Fibroblast of skin of right biceps (primary cell): ENCODE measurements around the gene PIGA.

Experiments
- DNase-seq: peaks from one replicate; pipeline ENCODE4 v3.0.0-alpha.2; 2013

The PIGA gene

GRCh38 chrX:15335135-15336022, at the start of gene PIGA:
Gene PIGA (minus strand): TSS chrX:15335523. CDS start chrX:15331930, 3,593 bp downstream.
- peak; percentile 96 for DNase-seq

GRCh38 chrX:15384304-15384703, 49.0 kb upstream of the PIGA start, which contains the start of gene VEGFD:
Gene VEGFD (minus strand): TSS chrX:15384413. CDS start chrX:15383946, 467 bp downstream.
- peak; percentile 48 for DNase-seq

GRCh38 chrX:15382813-15383212, 47.5 kb upstream of the PIGA start:
- DNase-seq: no peak

- peak; percentile 53 for DNase-seq
Measured at GRCh38 chrX:15376956-15377355, 41.6 kb upstream of the PIGA start.

GRCh38 chrX:15373976-15374375, 38.7 kb upstream of the PIGA start:
- DNase-seq: no peak

GRCh38 chrX:15366506-15367352, 31.4 kb upstream of the PIGA start:
- DNase-seq: no peak

GRCh38 chrX:15359701-15360100, 24.4 kb upstream of the PIGA start:
- no peak for DNase-seq

GRCh38 chrX:15358533-15358932, 23.2 kb upstream of the PIGA start:
- no peak for DNase-seq

GRCh38 chrX:15356444-15356843, 21.1 kb upstream of the PIGA start:
- DNase-seq: no peak

GRCh38 chrX:15350329-15350996, 15.1 kb upstream of the PIGA start:
- DNase-seq: no peak

- peak; percentile 45 for DNase-seq
Measured at GRCh38 chrX:15349046-15349445, 13.7 kb upstream of the PIGA start.

- DNase-seq: no peak
Measured at GRCh38 chrX:15345976-15346375, 10.7 kb upstream of the PIGA start.

- DNase-seq: no peak
Measured at GRCh38 chrX:15344106-15344505, 8.8 kb upstream of the PIGA start.

- DNase-seq: peak; percentile 53
Measured at GRCh38 chrX:15343075-15343476, 7.8 kb upstream of the PIGA start.

GRCh38 chrX:15340867-15341266, 5.5 kb upstream of the PIGA start:
- DNase-seq: no peak

- DNase-seq: peak; percentile 55
Measured at GRCh38 chrX:15336023-15336413, 695 bp upstream of the PIGA start.

- peak; percentile 22 for DNase-seq
Measured at GRCh38 chrX:15334561-15334960, 762 bp downstream of the PIGA start.

GRCh38 chrX:15328821-15329220, 6.5 kb downstream of the PIGA start:
- no peak for DNase-seq

GRCh38 chrX:15328131-15328530, 7.2 kb downstream of the PIGA start:
- DNase-seq: no peak

- no peak for DNase-seq
Measured at GRCh38 chrX:15322472-15322871, 12.9 kb downstream of the PIGA start.

GRCh38 chrX:15322072-15322471, 13.3 kb downstream of the PIGA start:
- no peak for DNase-seq

- DNase-seq: no peak
Measured at GRCh38 chrX:15321447-15321846, 13.9 kb downstream of the PIGA start.

GRCh38 chrX:15320297-15320696, 15.0 kb downstream of the PIGA start:
- no peak for DNase-seq
